ENCODE measurements around the gene MAD1L1. TPM values are rescaled to one million over a fixed set of nuclear protein-coding genes. Genes with fewer than 3 reads are reported as not detected.

MAD1L1 gene
- total RNA-seq, 1 donor from 2014 or later = 16.2 TPM

GRCh38 chr7:1913466-1914282 is 319.1 kb downstream of the MAD1L1 start:
- peak overlapping the region; percentile 23 for H3K4me3 ChIP-seq
- intact Hi-C loops (cut with micrococcal nuclease) = no loop called here
- H3K27me3 ChIP-seq (ENCODE audit: low read depth) = no peaks in the 10 kb centered on the region
- peaks cover 37% of the 10 kb centered on the region for H3K4me1 ChIP-seq
- no peak for DNase-seq
- no peaks in the 10 kb centered on the region for H3K9me3 ChIP-seq (replicated peaks)
- TF ChIP-seq, protein P1, sequence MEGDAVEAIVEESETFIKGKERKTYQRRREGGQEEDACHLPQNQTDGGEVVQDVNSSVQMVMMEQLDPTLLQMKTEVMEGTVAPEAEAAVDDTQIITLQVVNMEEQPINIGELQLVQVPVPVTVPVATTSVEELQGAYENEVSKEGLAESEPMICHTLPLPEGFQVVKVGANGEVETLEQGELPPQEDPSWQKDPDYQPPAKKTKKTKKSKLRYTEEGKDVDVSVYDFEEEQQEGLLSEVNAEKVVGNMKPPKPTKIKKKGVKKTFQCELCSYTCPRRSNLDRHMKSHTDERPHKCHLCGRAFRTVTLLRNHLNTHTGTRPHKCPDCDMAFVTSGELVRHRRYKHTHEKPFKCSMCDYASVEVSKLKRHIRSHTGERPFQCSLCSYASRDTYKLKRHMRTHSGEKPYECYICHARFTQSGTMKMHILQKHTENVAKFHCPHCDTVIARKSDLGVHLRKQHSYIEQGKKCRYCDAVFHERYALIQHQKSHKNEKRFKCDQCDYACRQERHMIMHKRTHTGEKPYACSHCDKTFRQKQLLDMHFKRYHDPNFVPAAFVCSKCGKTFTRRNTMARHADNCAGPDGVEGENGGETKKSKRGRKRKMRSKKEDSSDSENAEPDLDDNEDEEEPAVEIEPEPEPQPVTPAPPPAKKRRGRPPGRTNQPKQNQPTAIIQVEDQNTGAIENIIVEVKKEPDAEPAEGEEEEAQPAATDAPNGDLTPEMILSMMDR (IDR thresholded peaks at IDR 0.05; ENCODE audit: borderline replicate concordance) = no peak
- no peaks in the 10 kb centered on the region for H3K36me3 ChIP-seq
- peak overlapping the region; percentile 16 for H3K27ac ChIP-seq (replicated peaks)

GRCh38 chr7:1912593-1913465 is 319.9 kb downstream of the MAD1L1 start:
- DNase-seq = peak; percentile 56
- TF ChIP-seq, protein P1 (IDR thresholded peaks at IDR 0.05; ENCODE audit: borderline replicate concordance) = peak; percentile 24
- Histone ChIP-seq H3K4me3 (no peak overlapping the region), H3K27me3 (ENCODE audit: low read depth) (no peaks in the 10 kb centered on the region), H3K4me1 (peaks cover 34% of the 10 kb centered on the region), H3K27ac (replicated peaks) (peak overlapping the region; percentile 33), H3K9me3 (replicated peaks) (no peaks in the 10 kb centered on the region), H3K36me3 (no peaks in the 10 kb centered on the region)
- intact Hi-C loops (cut with micrococcal nuclease) = no loop called here

DNA sequence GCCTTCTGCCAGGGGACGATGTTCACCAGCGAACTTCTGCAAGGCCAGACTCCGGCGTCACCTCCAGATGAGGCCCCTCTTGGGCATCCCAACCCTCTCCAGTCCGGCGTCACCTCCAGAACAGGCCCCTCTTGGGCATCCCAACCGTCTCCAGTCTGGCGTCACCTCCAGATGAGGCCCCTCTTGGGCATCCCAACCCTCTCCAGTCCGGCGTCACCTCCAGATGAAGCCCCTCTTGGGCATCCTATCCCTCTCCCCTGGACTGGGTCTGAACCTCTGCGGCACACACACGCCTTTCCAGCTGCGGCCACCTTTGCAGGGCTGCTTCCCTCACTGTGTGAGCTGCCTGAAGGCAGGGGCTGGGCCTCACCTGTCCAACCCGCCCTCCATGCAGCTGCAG is 321.2 kb downstream of the MAD1L1 start:
- DNase-seq = no peak
- H3K4me1 ChIP-seq = peaks cover 24% of the 10 kb centered on the region
- intact Hi-C loops (cut with micrococcal nuclease) = no loop called here

GRCh38 chr7:1910827-1911226 is 321.9 kb downstream of the MAD1L1 start:
- no peaks in the 10 kb centered on the region for H3K36me3 ChIP-seq
- no peak overlapping the region for H3K27ac ChIP-seq (replicated peaks)
- TF ChIP-seq, protein P1 (IDR thresholded peaks at IDR 0.05; ENCODE audit: borderline replicate concordance) = no peak
- DNase-seq = no peak
- intact Hi-C loops (cut with micrococcal nuclease) = no loop called here
- peaks cover 24% of the 10 kb centered on the region for H3K4me1 ChIP-seq
- H3K27me3 ChIP-seq (ENCODE audit: low read depth) = no peaks in the 10 kb centered on the region
- no peaks in the 10 kb centered on the region for H3K9me3 ChIP-seq (replicated peaks)
- no peak overlapping the region for H3K4me3 ChIP-seq

More for the DNA sequence above, 321.2 kb downstream of the MAD1L1 start:
- Histone ChIP-seq H3K4me3 (no peak overlapping the region), H3K27ac (replicated peaks) (no peak overlapping the region), H3K9me3 (replicated peaks) (no peaks in the 10 kb centered on the region), H3K27me3 (ENCODE audit: low read depth) (no peaks in the 10 kb centered on the region), H3K36me3 (no peaks in the 10 kb centered on the region)
- TF ChIP-seq, protein P1 (IDR thresholded peaks at IDR 0.05; ENCODE audit: borderline replicate concordance) = no peak

- H3K4me1 ChIP-seq = peaks cover 24% of the 10 kb centered on the region
- H3K4me3 ChIP-seq = no peak overlapping the region
- TF ChIP-seq, protein P1 (IDR thresholded peaks at IDR 0.05; ENCODE audit: borderline replicate concordance) = no peak
- no peaks in the 10 kb centered on the region for H3K9me3 ChIP-seq (replicated peaks)
- no peak overlapping the region for H3K27ac ChIP-seq (replicated peaks)
- intact Hi-C loops (cut with micrococcal nuclease) = no loop called here
- no peak for DNase-seq
- no peaks in the 10 kb centered on the region for H3K27me3 ChIP-seq (ENCODE audit: low read depth)
- no peaks in the 10 kb centered on the region for H3K36me3 ChIP-seq
Observed at GRCh38 chr7:1910081-1910685, 322.6 kb downstream of the MAD1L1 start.

Measured in left ventricle myocardium inferior (tissue), 1 donor.